AG04450 (cell line): Measurements from ENCODE around the gene ZNF180. TPM values are rescaled to one million over a fixed set of nuclear protein-coding genes. Genes with fewer than 3 reads are reported as not detected.

Source experiments
- CTCF ChIA-PET: fragments of 300-600, 350-600 bp; formaldehyde crosslinking; extraction: SDS; loops from one replicate; lab custom pipeline; 2022; ENCODE audit warnings: antibody characterized with exemption, inconsistent platforms; lab: Charles Lee
- POLR2A ChIA-PET: fragments of 350-600 bp; formaldehyde crosslinking; extraction: SDS; loops from one replicate; lab custom pipeline; 2021; ENCODE audit warnings: antibody characterized with exemption, inconsistent platforms; lab: Yijun Ruan, JAX
- DNase-seq: peaks from one replicate; pipeline ENCODE4 v3.0.0-alpha.2; 2011; ENCODE audit warnings: low read depth, low spot score
- H3K27ac ChIP-seq: one replicate; pipeline ENCODE4 v1.5.1; 2012; ENCODE audit warnings: low read depth, low read length, control low read depth
- H3K27me3 ChIP-seq: one replicate; pipeline ENCODE4 v1.6.0; 2012; ENCODE audit warnings: low read length; ENCODE audit not compliant: control insufficient read depth, insufficient read depth
- H3K4me3 ChIP-seq: 2 replicates; pipeline ENCODE4 v1.5.1; 2011; ENCODE audit warnings: mild to moderate bottlenecking, low read depth, low read length, control low read depth
- H3K9me3 ChIP-seq: 2 replicates; pipeline ENCODE4 v1.5.1; 2012; ENCODE audit warnings: low read length; ENCODE audit not compliant: control insufficient read depth, insufficient read depth
- polyA minus RNA-seq: library from RNA; depleted of rRNA, polyadenylated mRNA; stranded (reverse); fragments of >200 nt; gene quantifications from 2 replicates; pipeline ENCODE4 v1.2.3, GENCODE V29; 2011; rRNA and poly(A)+ RNA removed
- polyA plus RNA-seq: library from polyadenylated mRNA; depleted of rRNA; stranded (reverse); fragments of >200 nt; gene quantifications from 2 replicates; pipeline ENCODE4 v1.2.3, GENCODE V29; 2011; rRNA removed
- TF ChIP-seq, protein P1 (sequence below): IDR thresholded peaks from 2 replicates; pipeline ENCODE4 v1.5.1; 2011; ENCODE audit warnings: low read depth, low read length, control low read depth, inconsistent platforms

ZNF180 gene
- 2.1 and 2.2 TPM in 2 replicates for polyA plus RNA-seq
- 1.7 TPM in 2 replicates for polyA minus RNA-seq

DNA sequence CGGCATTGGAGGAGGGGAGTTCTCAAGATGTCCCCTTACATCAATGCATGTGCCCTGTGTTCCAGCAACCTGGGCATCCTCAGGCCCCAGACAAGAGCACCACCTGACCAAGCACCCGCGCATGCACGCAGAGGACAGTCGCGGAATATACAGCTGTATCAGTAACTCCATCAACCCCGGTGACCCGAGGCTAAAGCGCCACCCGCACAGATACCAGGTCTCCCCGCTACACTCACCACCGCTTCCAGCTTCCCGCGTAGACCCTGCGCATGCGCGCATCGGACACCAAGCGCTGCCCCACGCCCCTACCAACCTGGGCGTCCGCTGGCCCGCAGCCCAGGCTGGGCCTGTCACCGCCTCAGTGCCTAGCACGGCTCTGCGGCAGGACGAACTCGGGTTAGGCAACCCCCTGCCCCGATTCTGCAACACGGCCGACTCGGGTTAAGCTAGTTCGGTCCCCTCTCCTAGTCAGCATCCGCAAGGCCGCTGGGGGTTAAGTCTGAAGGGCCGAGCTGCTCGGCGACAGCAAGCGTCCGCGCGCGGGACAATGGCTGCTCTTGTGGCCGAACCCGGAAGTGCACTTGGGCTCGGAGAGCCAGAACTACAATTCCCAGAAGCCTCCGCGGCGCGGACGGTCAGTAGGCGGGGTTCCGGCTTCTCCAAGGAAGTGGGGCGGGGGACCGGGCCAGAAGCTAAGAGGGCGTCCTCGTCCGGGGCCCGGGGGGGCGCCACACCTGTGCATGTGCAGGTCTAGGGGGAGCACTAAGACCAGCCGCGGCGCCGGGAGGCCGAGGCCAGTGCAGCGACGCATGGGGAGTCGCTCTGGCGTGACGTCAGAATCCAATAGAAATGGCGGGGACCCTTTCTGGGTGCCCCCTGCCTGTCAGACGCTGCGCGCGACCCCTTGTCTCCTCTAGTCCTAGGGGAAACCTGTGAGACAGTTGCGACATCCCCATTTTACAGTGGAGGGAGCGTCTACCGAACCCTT lies at the start of gene ZNF180:
TSS of gene ZNF180 (minus strand) at position 561 of the 988 bp plus-strand sequence. CDS start 3,188 bp downstream, outside the sequence.
- TF ChIP-seq, protein P1, sequence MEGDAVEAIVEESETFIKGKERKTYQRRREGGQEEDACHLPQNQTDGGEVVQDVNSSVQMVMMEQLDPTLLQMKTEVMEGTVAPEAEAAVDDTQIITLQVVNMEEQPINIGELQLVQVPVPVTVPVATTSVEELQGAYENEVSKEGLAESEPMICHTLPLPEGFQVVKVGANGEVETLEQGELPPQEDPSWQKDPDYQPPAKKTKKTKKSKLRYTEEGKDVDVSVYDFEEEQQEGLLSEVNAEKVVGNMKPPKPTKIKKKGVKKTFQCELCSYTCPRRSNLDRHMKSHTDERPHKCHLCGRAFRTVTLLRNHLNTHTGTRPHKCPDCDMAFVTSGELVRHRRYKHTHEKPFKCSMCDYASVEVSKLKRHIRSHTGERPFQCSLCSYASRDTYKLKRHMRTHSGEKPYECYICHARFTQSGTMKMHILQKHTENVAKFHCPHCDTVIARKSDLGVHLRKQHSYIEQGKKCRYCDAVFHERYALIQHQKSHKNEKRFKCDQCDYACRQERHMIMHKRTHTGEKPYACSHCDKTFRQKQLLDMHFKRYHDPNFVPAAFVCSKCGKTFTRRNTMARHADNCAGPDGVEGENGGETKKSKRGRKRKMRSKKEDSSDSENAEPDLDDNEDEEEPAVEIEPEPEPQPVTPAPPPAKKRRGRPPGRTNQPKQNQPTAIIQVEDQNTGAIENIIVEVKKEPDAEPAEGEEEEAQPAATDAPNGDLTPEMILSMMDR = peak; percentile 55
- ChIA-PET POLR2A (interaction anchor here (0.6 to 1.3 kb wide), 4 partner anchors 17 to 532 kb away, joined by 3 read pairs; partner anchors contain the start of gene ZNF235), CTCF (interaction anchor here (0.5 to 1.1 kb wide), 3 partner anchors 9 to 147 kb away, joined by 3 to 4 read pairs (median 4); no protein-coding TSS in a partner anchor)
- no peaks in the 10 kb centered on the region for H3K27me3 ChIP-seq
- peaks cover 36% of the 10 kb centered on the region for H3K9me3 ChIP-seq
- DNase-seq = peak; percentile 76
- peak within 1 kb of the TSS; percentile 80 for H3K27ac ChIP-seq
- H3K4me3 ChIP-seq = peak within 1 kb of the TSS; percentile 96

DNA sequence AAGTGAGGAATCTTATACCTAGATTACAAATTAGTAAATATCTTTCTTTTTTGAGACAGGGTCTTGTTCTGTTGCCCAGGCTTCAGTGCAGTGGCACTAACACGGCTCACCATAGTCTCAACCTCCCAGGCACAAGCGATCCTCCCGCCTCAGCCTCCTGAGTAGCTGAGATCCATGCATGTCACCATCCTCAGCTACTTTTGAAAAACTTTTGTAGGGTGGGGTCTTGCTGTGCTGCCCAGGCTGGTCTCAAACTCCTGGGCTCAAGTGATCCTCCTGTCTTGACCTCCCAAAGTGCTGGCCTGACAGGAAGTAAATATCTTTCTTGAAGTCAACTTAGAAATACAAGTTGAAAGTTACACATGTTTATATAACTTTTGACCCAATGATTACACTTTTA lies 49.2 kb upstream of the ZNF180 start:
- DNase-seq = no peak
- Histone ChIP-seq H3K27ac (no peak overlapping the region), H3K4me3 (no peak overlapping the region), H3K27me3 (peaks cover 3% of the 10 kb centered on the region), H3K9me3 (no peaks in the 10 kb centered on the region)
- ChIA-PET POLR2A (no interaction called here), CTCF (no interaction called here)
- TF ChIP-seq, protein P1 = no peak

DNA sequence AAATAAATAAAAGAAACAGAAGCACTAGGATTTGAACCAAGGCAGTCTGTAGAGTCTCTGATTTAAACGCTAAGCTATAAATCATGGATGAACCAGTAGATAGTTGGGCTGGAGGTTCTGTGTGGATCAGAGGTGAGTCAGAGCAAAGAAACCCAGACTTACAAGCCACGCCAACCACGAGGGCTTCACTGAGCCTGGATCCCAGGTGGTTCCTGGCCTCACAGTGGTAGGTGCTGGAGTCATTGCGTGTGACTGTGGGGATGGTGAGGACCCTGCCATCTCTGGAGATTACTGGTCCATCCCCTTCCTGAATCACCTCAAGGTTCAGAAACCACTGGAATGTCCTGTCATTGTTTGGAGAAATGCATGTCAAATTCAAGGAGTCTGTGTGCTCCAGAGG lies 48.4 kb upstream of the ZNF180 start:
- peaks cover 3% of the 10 kb centered on the region for H3K27me3 ChIP-seq

DNA sequence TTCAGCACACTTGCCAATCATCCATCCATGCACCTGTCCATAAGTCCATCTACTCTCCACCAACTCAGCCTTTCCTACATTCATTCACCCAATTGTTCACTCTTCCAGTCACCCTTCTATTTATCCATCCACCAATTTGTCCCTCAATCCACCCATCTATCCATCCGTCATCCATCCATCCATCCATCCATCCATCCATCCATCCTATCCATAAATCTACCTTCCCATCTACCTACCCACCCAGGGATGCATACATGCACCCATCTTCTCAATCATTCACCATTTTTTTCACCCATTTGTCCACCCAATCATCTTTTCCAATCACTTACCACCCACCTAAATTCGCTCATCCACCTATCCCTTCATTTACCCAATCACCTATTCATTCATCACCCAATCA lies 43.7 kb upstream of the ZNF180 start:
- POLR2A ChIA-PET = no interaction called here

More for the DNA sequence above, 48.4 kb upstream of the ZNF180 start:
- no peak for DNase-seq
- Histone ChIP-seq H3K9me3 (no peaks in the 10 kb centered on the region), H3K4me3 (no peak overlapping the region), H3K27ac (peak overlapping the region; percentile 11)
- TF ChIP-seq, protein P1 = no peak
- POLR2A ChIA-PET = no interaction called here
- CTCF ChIA-PET = no interaction called here

More for the DNA sequence above, 43.7 kb upstream of the ZNF180 start:
- TF ChIP-seq, protein P1 = no peak
- Histone ChIP-seq H3K9me3 (no peaks in the 10 kb centered on the region), H3K27me3 (peaks cover 8% of the 10 kb centered on the region), H3K4me3 (no peak overlapping the region), H3K27ac (no peak overlapping the region)
- CTCF ChIA-PET = no interaction called here
- no peak for DNase-seq
